Posterior vena cava (tissue), 2 donors: ENCODE data around the gene GJB2. TPM values are rescaled to one million over a fixed set of nuclear protein-coding genes. Genes with fewer than 3 reads are reported as not detected.

Experiments used
- DNase-seq: peaks from one replicate; pipeline ENCODE4 v3.0.0-alpha.2; 2020; ENCODE audit warnings: low spot score
- intact Hi-C, 2 donors: fragments of 100-400 bp; cut with DNase I; formaldehyde crosslinking; loops; one replicate each; pipeline versions ENCODE4 v1.14.1 to v1.14.2; 2022 to 2023
- long read RNA-seq, 2 donors: library from polyadenylated mRNA; unstranded; transcript quantifications; one replicate each; pipeline ENCODE4 v2.0.0, GENCODE V29; 2020 to 2021
- total RNA-seq, 2 donors: library from RNA; stranded (reverse); fragmentation: NEBNext Ultra II Directional; extraction: Animal tissue kit (Norgen Biotek cat#: 25700); gene quantifications; one replicate each; pipeline ENCODE4 v1.2.1, GENCODE V29; 2021
- donor health status: DM: yes; HTN: yes; CAD: no.
- donor health status: DM: yes; HTN: yes; CAD: no.

The GJB2 gene
- under 1 TPM; 0.14 to 0.32 TPM for total RNA-seq
- long read RNA-seq, donor 1, partial matches to known transcripts: 0 of 1 reads
- long read RNA-seq, donor 1, other reads (novel, unspliced or antisense): 0 of 1 reads
- long read RNA-seq, donor 2: 0 reads

- no peak for DNase-seq
- intact Hi-C loops: no loop called here
Observed at GRCh38 chr13:20192836-20193161, at the start of gene GJB2. Gene GJB2, minus strand, starts transcription at chr13:20192938. Its CDS starts 3,357 bp downstream, at chr13:20189581.

- intact Hi-C loops: no loop called here
- DNase-seq: no peak
Observed at GRCh38 chr13:20241593-20241992, 48.9 kb upstream of the GJB2 start.

- DNase-seq: no peak
- intact Hi-C loops: loop anchor here in 1 of 2 donors (5.0 kb wide), 1 partner anchor 1297 kb away; no protein-coding TSS in a partner anchor
Observed at GRCh38 chr13:20239748-20240147, 47.0 kb upstream of the GJB2 start.

- intact Hi-C loops: no loop called here
- DNase-seq: no peak
Observed at GRCh38 chr13:20232556-20233277, 40.0 kb upstream of the GJB2 start.

GRCh38 chr13:20231839-20232555, 39.3 kb upstream of the GJB2 start, which contains the start of gene GJB6:
Gene GJB6, minus strand, starts transcription at chr13:20232319. Its CDS starts 8,839 bp downstream, at chr13:20223480.
- intact Hi-C loops: no loop called here
- no peak for DNase-seq

- intact Hi-C loops: no loop called here
- no peak for DNase-seq
Observed at GRCh38 chr13:20230913-20231838, 38.4 kb upstream of the GJB2 start.

GRCh38 chr13:20227730-20228129, 35.0 kb upstream of the GJB2 start:
- intact Hi-C loops: no loop called here
- no peak for DNase-seq

GRCh38 chr13:20227288-20227687, 34.5 kb upstream of the GJB2 start:
- DNase-seq: no peak
- intact Hi-C loops: no loop called here

- intact Hi-C loops: no loop called here
- no peak for DNase-seq
Observed at GRCh38 chr13:20222553-20222952, 29.8 kb upstream of the GJB2 start.

- DNase-seq: no peak
- intact Hi-C loops: no loop called here
Observed at GRCh38 chr13:20221772-20222171, 29.0 kb upstream of the GJB2 start.

GRCh38 chr13:20219577-20219976, 26.8 kb upstream of the GJB2 start:
- intact Hi-C loops: no loop called here
- no peak for DNase-seq

- no peak for DNase-seq
- intact Hi-C loops: no loop called here
Observed at GRCh38 chr13:20217168-20217567, 24.4 kb upstream of the GJB2 start.

GRCh38 chr13:20209948-20210347, 17.2 kb upstream of the GJB2 start:
- no peak for DNase-seq
- intact Hi-C loops: no loop called here

- no peak for DNase-seq
- intact Hi-C loops: no loop called here
Observed at GRCh38 chr13:20206698-20207235, 14.0 kb upstream of the GJB2 start.

- intact Hi-C loops: no loop called here
- DNase-seq: no peak
Observed at GRCh38 chr13:20206065-20206697, 13.4 kb upstream of the GJB2 start.

GRCh38 chr13:20198781-20199180, 6.0 kb upstream of the GJB2 start:
- intact Hi-C loops: no loop called here
- no peak for DNase-seq

GRCh38 chr13:20197361-20197834, 4.7 kb upstream of the GJB2 start:
- intact Hi-C loops: no loop called here
- no peak for DNase-seq

GRCh38 chr13:20195801-20196200, 3.1 kb upstream of the GJB2 start:
- no peak for DNase-seq
- intact Hi-C loops: no loop called here
